Lower leg skin (tissue), 4 donors: ENCODE results near the gene TMCO4. TPM values are rescaled to one million over a fixed set of nuclear protein-coding genes. Genes with fewer than 3 reads are reported as not detected.
A peak's percentile ranks its signal among the peaks of the same experiment; 100 is the strongest.

Source experiments
- DNase-seq, 2 donors: peaks; one replicate each; pipeline ENCODE4 v3.0.0-alpha.2; 2019; ENCODE audit warnings: low spot score in 2 of 2
- H3K4me3 ChIP-seq: fragments of 200-600 bp; sonication (generic); 2 replicates; pipeline ENCODE4 v1.5.1; 2017; ENCODE audit warnings: mild to moderate bottlenecking, low read depth; ENCODE audit not compliant: poor library complexity, severe bottlenecking
- POLR2A ChIP-seq, 2 donors: fragments of 450-650 bp; IDR thresholded peaks; one replicate each; pipeline ENCODE4 v1.6.1; 2016 to 2017; ENCODE audit warnings: antibody characterized with exemption in 2 of 2, mild to moderate bottlenecking in 1 of 2, moderate library complexity in 1 of 2
- WGBS, 2 donors: methylation state at CpG; one replicate each; pipeline ENCODE4 v1.1.5; 2018; 5-methylcytosine and 5-hydroxymethylcytosine counted together
- intact Hi-C: fragments of 100-400 bp; cut with DNase I; formaldehyde crosslinking; loops from one replicate; pipeline ENCODE4 v1.15.0; 2023; ENCODE audit warnings: low total_unique reads
- total RNA-seq, 4 donors: library from RNA; depleted of rRNA; stranded (reverse); fragments of >200 nt; gene quantifications; one replicate each; pipeline ENCODE4 v1.1.0, GENCODE V29; 2016
- TF ChIP-seq, protein P1 (sequence below), 3 donors: fragments of 450-650 bp; IDR thresholded peaks; one replicate each; pipeline ENCODE4 v1.5.1; 2016; ENCODE audit warnings: antibody characterized with exemption in 3 of 3, mild to moderate bottlenecking in 3 of 3, moderate library complexity in 2 of 3

Gene TMCO4
- total RNA-seq, 4 donors from 2014 or later: 10.6 to 26.7 (median 18.7) TPM

- H3K4me3 ChIP-seq: peak overlapping the region; percentile 61
- intact Hi-C loops: no loop called here
- 15 to 20% methylated on average over 23 to 24 of the region's 33 CpGs for WGBS, 2 donors
- TF ChIP-seq, protein P1, sequence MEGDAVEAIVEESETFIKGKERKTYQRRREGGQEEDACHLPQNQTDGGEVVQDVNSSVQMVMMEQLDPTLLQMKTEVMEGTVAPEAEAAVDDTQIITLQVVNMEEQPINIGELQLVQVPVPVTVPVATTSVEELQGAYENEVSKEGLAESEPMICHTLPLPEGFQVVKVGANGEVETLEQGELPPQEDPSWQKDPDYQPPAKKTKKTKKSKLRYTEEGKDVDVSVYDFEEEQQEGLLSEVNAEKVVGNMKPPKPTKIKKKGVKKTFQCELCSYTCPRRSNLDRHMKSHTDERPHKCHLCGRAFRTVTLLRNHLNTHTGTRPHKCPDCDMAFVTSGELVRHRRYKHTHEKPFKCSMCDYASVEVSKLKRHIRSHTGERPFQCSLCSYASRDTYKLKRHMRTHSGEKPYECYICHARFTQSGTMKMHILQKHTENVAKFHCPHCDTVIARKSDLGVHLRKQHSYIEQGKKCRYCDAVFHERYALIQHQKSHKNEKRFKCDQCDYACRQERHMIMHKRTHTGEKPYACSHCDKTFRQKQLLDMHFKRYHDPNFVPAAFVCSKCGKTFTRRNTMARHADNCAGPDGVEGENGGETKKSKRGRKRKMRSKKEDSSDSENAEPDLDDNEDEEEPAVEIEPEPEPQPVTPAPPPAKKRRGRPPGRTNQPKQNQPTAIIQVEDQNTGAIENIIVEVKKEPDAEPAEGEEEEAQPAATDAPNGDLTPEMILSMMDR (IDR thresholded peaks at IDR 0.05): no peak
- no peak for TF ChIP-seq POLR2A (IDR thresholded peaks at IDR 0.05)
- peak; percentile 21 to 90 for DNase-seq
Measured at GRCh38 chr1:19800076-19800804, 524 bp upstream of the TMCO4 start.

GRCh38 chr1:19798486-19799229, 1.1 kb downstream of the TMCO4 start:
- TF ChIP-seq, protein P1 (IDR thresholded peaks at IDR 0.05): no peak
- no peak for TF ChIP-seq POLR2A (IDR thresholded peaks at IDR 0.05)
- no peak overlapping the region for H3K4me3 ChIP-seq
- no peak for DNase-seq
- intact Hi-C loops: no loop called here
- 72 to 84% methylated on average over 6 of the region's 6 CpGs for WGBS, 2 donors

- TF ChIP-seq, protein P1 (IDR thresholded peaks at IDR 0.05): no peak
- TF ChIP-seq POLR2A (IDR thresholded peaks at IDR 0.05): no peak
- 77 to 86% methylated on average over 5 of the region's 5 CpGs for WGBS, 2 donors
- DNase-seq: no peak
- no peak overlapping the region for H3K4me3 ChIP-seq
- intact Hi-C loops: no loop called here
Measured at GRCh38 chr1:19797827-19798226, 1.9 kb downstream of the TMCO4 start.

DNA sequence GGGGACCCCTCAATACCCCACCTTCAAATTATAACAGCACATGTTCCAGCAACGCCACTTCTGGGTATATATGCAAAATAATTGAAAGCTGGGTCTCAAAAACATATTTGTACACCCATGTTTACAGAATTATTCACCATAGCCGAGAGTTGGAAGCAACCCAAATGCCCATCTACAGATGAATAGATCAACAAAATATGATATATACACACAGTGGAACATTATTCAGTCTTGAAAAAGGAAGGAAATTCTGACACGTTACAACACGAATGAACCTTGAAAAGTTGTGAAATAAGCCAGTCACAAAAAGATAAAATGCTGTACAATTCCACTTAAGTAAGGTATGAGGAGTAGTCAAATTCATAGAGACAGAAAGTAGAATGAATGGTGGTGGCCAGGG, 5.1 kb downstream of the TMCO4 start:
- H3K4me3 ChIP-seq: no peak overlapping the region
- TF ChIP-seq, protein P1 (IDR thresholded peaks at IDR 0.05): no peak
- TF ChIP-seq POLR2A (IDR thresholded peaks at IDR 0.05): no peak
- WGBS, 2 donors: 90 to 91% methylated on average over 4 of the region's 4 CpGs
- no peak for DNase-seq
- intact Hi-C loops: no loop called here

DNA sequence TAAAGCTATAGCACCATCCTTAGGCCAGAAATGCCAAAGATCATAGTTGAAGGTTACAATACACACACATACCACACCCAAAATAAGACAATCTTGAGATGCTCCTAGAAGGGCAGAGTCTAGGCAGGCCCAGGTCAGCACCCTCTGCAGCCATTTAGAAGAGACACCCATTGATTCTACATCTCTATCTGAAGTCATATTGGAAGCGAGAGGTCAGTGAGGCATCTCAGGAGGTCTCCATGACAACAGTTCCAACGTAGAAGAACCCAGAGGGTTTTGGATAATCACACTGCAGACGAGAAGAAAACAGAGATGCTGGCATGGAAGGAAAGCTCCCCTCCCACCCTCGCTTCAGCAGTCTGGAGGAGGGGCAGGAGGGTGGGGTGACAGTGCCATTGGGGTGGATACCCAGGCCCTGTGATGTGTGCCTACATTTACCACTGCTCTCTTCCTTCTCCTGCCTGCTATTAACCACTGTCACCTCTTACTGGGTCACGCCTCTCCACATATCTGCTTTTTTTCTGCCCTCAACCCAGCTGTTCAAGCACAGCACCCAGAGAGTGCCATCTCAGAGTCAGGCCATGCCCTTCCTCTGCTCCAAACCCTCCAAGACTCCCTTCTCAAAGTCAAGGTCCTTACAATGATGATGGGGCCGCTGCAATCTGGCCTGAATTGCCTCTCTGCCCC, 6.2 kb downstream of the TMCO4 start:
- no peak overlapping the region for H3K4me3 ChIP-seq
- intact Hi-C loops: no loop called here
- DNase-seq: no peak
- WGBS, 2 donors: 77 to 80% methylated on average over 6 of the region's 6 CpGs
- TF ChIP-seq, protein P1 (IDR thresholded peaks at IDR 0.05): no peak
- no peak for TF ChIP-seq POLR2A (IDR thresholded peaks at IDR 0.05)
